ENCODE data around the gene AFAP1.

The AFAP1 gene

DNA sequence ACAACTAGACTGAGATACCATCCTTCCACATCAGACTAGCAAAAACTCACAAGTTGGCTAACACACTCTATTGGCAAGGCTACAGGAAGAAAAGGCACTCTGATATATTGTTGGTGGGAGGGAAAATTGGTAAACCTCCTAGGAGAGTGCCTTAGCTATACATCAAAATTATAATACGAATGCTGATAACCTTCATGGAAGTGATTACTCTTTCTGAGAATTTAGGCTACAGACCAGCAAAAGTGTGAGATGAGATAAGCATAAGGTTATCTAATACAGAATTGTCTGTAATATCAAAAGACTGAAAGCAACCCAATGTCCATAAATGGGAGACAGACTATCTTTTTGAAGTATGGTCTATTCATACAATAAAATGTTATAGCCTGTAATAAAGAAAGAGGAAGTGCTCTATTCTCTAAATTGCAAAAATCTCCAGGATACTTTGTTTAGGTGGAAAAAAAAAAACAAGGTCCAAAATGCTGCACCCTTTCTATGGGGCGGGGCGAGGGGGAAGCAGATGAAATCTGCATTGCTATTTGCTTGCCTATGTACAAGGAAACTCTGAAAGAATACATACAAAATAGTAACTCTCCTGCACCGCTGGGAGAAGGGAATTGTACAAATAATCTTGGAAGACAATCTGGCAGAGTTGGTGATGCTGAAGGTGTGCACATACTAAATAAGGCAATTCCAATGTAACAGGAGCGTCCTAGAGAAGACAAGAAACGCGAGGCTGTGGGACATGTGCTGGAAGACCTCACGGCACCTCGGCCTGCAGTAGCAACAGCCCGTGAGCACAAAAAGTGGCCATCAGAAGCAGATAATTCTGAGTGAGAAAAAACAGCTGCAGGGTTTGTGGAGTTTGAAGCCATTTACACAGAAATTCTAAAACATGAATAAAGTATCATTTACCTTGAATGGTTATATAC is 109.7 kb downstream of the AFAP1 start:
- TF ChIP-seq CTCF (IDR thresholded peaks at IDR 0.05; ENCODE audit: insufficient read depth, low read depth, low read length, missing control alignments) = no peak
- no peak overlapping the region for H3K4me3 ChIP-seq (ENCODE audit: low read depth, low read length)
- DNase-seq (ENCODE audit: low read depth) = no peak

GRCh38 chr4:7828793-7829301 is 110.8 kb downstream of the AFAP1 start:
- H3K4me3 ChIP-seq (ENCODE audit: low read depth, low read length) = no peak overlapping the region
- no peak for TF ChIP-seq CTCF (IDR thresholded peaks at IDR 0.05; ENCODE audit: insufficient read depth, low read depth, low read length, missing control alignments)
- DNase-seq (ENCODE audit: low read depth) = no peak

DNA sequence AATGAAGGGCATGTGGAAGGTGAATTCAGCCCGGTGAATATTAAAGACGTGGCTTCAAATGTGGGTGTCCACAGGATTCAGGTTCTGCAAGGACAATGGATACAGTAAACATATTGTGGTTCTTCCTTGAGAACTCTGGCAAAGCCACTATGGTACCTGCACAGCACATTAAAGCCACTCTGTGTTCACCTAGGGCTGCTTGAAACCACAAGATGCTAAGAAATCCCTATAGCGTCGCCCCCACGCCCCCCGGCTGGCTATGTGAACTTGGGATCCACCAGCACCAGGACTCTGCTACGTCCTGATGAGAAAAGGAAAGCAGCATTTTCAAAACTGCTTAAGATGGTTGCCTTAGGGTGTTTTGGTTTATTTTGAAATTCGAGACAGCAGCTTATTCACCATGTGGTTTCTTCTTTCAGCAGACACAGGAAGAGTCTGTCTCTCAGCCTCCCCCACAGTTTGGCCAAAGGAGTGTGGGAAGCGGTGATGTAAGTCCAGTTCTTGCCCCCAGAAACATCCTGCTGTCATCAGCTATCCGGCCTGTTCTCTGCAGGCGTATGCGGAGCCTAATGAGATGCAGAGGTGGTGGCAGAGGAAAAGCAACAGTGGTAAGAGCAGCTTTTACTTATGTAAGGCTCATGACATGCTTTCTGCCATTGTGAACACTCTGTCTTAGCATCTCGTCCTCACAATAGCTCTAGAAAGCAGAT is 111.5 kb downstream of the AFAP1 start:
- peak; percentile 59 for DNase-seq (ENCODE audit: low read depth)
- no peak overlapping the region for H3K4me3 ChIP-seq (ENCODE audit: low read depth, low read length)
- TF ChIP-seq CTCF (IDR thresholded peaks at IDR 0.05; ENCODE audit: insufficient read depth, low read depth, low read length, missing control alignments) = no peak

- TF ChIP-seq CTCF (IDR thresholded peaks at IDR 0.05; ENCODE audit: insufficient read depth, low read depth, low read length, missing control alignments) = no peak
- no peak overlapping the region for H3K4me3 ChIP-seq (ENCODE audit: low read depth, low read length)
- no peak for DNase-seq (ENCODE audit: low read depth)
Measured at GRCh38 chr4:7827566-7827965, 112.1 kb downstream of the AFAP1 start.

DNA sequence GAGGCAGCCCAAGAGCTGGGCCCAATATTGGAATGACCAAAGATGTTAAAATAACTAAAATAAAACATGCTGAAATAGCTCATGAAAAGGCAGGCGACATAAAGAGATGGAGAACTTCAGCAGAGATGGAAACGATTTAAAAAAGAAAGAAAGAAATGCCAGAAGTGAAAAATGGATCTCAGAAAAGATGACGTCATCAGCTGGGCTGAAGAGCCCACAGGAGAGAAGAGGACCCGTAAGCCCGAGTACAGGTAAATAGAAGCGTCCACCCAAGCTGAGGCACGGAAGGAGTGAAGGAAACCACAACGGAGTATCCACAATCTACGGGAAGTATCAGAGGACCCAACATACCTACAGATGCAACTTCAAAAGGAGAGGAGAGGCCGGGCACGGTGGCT is 112.8 kb downstream of the AFAP1 start:
- DNase-seq (ENCODE audit: low read depth) = no peak
- TF ChIP-seq CTCF (IDR thresholded peaks at IDR 0.05; ENCODE audit: insufficient read depth, low read depth, low read length, missing control alignments) = no peak
- no peak overlapping the region for H3K4me3 ChIP-seq (ENCODE audit: low read depth, low read length)

DNA sequence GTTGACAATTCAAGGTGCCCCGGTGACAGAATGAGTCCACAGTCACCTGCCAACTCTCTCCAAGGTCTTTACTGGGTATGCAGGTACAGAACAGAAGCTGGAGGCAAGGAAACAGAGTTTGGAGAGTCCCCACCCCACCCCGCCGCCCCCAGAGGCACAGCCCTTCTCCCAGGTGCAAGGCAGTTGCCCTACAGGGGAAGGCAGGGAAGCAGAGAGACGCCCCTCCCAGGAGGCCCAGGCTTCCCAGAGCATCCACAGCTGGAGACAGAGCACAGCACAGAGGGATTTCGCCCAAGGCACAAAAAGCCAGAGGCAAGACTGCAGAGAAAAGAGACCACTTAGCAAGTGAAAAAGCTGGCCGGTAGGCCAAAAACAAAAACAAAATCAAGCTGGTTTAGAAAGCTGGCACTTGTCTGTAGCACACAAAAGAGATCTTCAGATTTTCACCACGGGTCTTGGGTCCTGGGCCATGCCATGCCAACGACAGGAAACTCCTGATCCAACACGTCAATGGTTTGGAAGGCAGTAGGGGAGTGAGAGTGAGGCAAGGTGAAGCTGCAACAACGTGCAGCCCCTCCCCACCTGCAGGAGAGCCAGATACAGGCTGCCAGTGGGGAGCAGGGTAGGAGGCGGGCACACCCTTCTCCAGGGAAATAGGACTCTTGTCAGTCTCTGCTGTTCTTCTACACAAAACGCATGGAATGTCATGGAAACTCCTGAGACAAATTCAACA is 113.3 kb downstream of the AFAP1 start:
- DNase-seq (ENCODE audit: low read depth) = no peak
- no peak for TF ChIP-seq CTCF (IDR thresholded peaks at IDR 0.05; ENCODE audit: insufficient read depth, low read depth, low read length, missing control alignments)
- no peak overlapping the region for H3K4me3 ChIP-seq (ENCODE audit: low read depth, low read length)
